ENCODE results near the gene MITF. TPM values are rescaled to one million over a fixed set of nuclear protein-coding genes. Genes with fewer than 3 reads are reported as not detected.

MITF gene
- polyA plus RNA-seq, 1 donor (not counting 4 experiments of a cell fraction or from before 2014, with no cell fraction given): 2.7 TPM

- Histone ChIP-seq H3K27me3 (ENCODE audit: control insufficient read depth, extremely low read depth, insufficient read depth, low read length) (no peaks in the 10 kb centered on the region), H2AFZ (ENCODE audit: control insufficient read depth, low read length) (no peak overlapping the region), H3K4me3 (ENCODE audit: control insufficient read depth in 2 of 3, extremely low read depth in 1 of 3, insufficient read depth in 2 of 3, low read depth in 1 of 3, low read length in 3 of 3) (no peak overlapping the region), H3K27ac (ENCODE audit: control insufficient read depth, insufficient read depth, low read length) (no peak overlapping the region), H3K79me2 (ENCODE audit: control insufficient read depth, insufficient read depth, low read length) (no peaks in the 10 kb centered on the region), H3K9me3 (ENCODE audit: control insufficient read depth, low read depth, low read length) (no peaks in the 10 kb centered on the region), H3K4me2 (ENCODE audit: control insufficient read depth, extremely low read depth, insufficient read depth, low read depth, low read length) (no peak overlapping the region), H3K4me1 (ENCODE audit: control insufficient read depth, extremely low read depth, insufficient read depth, low read length) (peaks cover 23% of the 10 kb centered on the region), H3K9me1 (ENCODE audit: control insufficient read depth, extremely low read depth, insufficient read depth, low read length) (no peaks in the 10 kb centered on the region), H3K9ac (ENCODE audit: control insufficient read depth, extremely low read depth, insufficient read depth, low read length) (no peak overlapping the region), H3K36me3 (ENCODE audit: control insufficient read depth in 2 of 2, extremely low read depth in 1 of 2, insufficient read depth in 2 of 2, low read length in 2 of 2) (no peaks in the 10 kb centered on the region), H4K20me1 (ENCODE audit: control insufficient read depth, extremely low read depth, insufficient read depth, low read length) (no peaks in the 10 kb centered on the region)
- TF ChIP-seq EZH2 (IDR thresholded peaks at IDR 0.05; ENCODE audit: low read length) (no peak), CTCF (optimal IDR thresholded peaks at IDR 0.05 in 1 of 3, IDR thresholded peaks at IDR 0.05 in 1 of 3, conservative IDR thresholded peaks at IDR 0.05 in 1 of 3; ENCODE audit: extremely low read depth in 1 of 3, insufficient read depth in 2 of 3, low read length in 3 of 3) (no peak)
- no peak for DNase-seq (ENCODE audit: low read depth, low spot score)
- no peak for FAIRE-seq
- dilution Hi-C loops (cut with MboI; ENCODE audit: extremely low pct_ligation_motif_present, low sequenced_read_pairs): no loop called here
Observed at GRCh38 chr3:69867941-69868505, 128.8 kb downstream of the MITF start.

- H3K9ac ChIP-seq (ENCODE audit: control insufficient read depth, extremely low read depth, insufficient read depth, low read length): no peak overlapping the region
- H3K9me3 ChIP-seq (ENCODE audit: control insufficient read depth, low read depth, low read length): no peaks in the 10 kb centered on the region
- no peak overlapping the region for H3K27ac ChIP-seq (ENCODE audit: control insufficient read depth, insufficient read depth, low read length)
- no peak overlapping the region for H2AFZ ChIP-seq (ENCODE audit: control insufficient read depth, low read length)
- no peaks in the 10 kb centered on the region for H3K79me2 ChIP-seq (ENCODE audit: control insufficient read depth, insufficient read depth, low read length)
- no peaks in the 10 kb centered on the region for H3K36me3 ChIP-seq (ENCODE audit: control insufficient read depth in 2 of 2, extremely low read depth in 1 of 2, insufficient read depth in 2 of 2, low read length in 2 of 2)
- dilution Hi-C loops (cut with MboI; ENCODE audit: extremely low pct_ligation_motif_present, low sequenced_read_pairs): no loop called here
- TF ChIP-seq CTCF (optimal IDR thresholded peaks at IDR 0.05 in 1 of 3, IDR thresholded peaks at IDR 0.05 in 1 of 3, conservative IDR thresholded peaks at IDR 0.05 in 1 of 3; ENCODE audit: extremely low read depth in 1 of 3, insufficient read depth in 2 of 3, low read length in 3 of 3) (no peak), EZH2 (IDR thresholded peaks at IDR 0.05; ENCODE audit: low read length) (no peak)
- no peaks in the 10 kb centered on the region for H4K20me1 ChIP-seq (ENCODE audit: control insufficient read depth, extremely low read depth, insufficient read depth, low read length)
- H3K4me1 ChIP-seq (ENCODE audit: control insufficient read depth, extremely low read depth, insufficient read depth, low read length): peaks cover 23% of the 10 kb centered on the region
- no peak for FAIRE-seq
- H3K4me2 ChIP-seq (ENCODE audit: control insufficient read depth, extremely low read depth, insufficient read depth, low read depth, low read length): peak overlapping the region; percentile 19
- DNase-seq (ENCODE audit: low read depth, low spot score): no peak
- H3K27me3 ChIP-seq (ENCODE audit: control insufficient read depth, extremely low read depth, insufficient read depth, low read length): no peaks in the 10 kb centered on the region
- no peaks in the 10 kb centered on the region for H3K9me1 ChIP-seq (ENCODE audit: control insufficient read depth, extremely low read depth, insufficient read depth, low read length)
- H3K4me3 ChIP-seq (ENCODE audit: control insufficient read depth in 2 of 3, extremely low read depth in 1 of 3, insufficient read depth in 2 of 3, low read depth in 1 of 3, low read length in 3 of 3): no peak overlapping the region
Observed at GRCh38 chr3:69868841-69869420, 129.7 kb downstream of the MITF start.

Measured in keratinocyte (primary cell).